ENCODE measurements around the gene RGS16. TPM values are rescaled to one million over a fixed set of nuclear protein-coding genes. Genes with fewer than 3 reads are reported as not detected.

Gene RGS16
- total RNA-seq, 1 experiment from 2014 or later = 6.5 TPM

- no peak overlapping the region for H3K4me2 ChIP-seq (ENCODE audit: low read length)
- no peaks in the 10 kb centered on the region for H3K27me3 ChIP-seq (ENCODE audit: insufficient read depth, low read length)
- no peaks in the 10 kb centered on the region for H4K20me1 ChIP-seq (ENCODE audit: insufficient read depth)
- ChIA-PET CTCF (no interaction called here), POLR2A (no interaction called here), RAD21 (ENCODE audit: low non-redundant PET in 1 of 2, low total read pairs in 2 of 2, uncharacterized antibody in 2 of 2, unreplicated experiment in 2 of 2) (no interaction called here)
- H3K79me2 ChIP-seq (ENCODE audit: insufficient read depth, low read length) = no peaks in the 10 kb centered on the region
- DNase-seq (ENCODE audit: low read depth, low spot score) = no peak
- BruUV-seq (replicated peaks) = no TSS peak
- peaks cover 6 to 18% of the 10 kb centered on the region in 2 experiments; a peak in 3 of 4 replicates for H3K4me1 ChIP-seq (ENCODE audit: control insufficient read depth in 1 of 2, insufficient read depth in 2 of 2, low read length in 2 of 2)
- no peak overlapping the region for H2AFZ ChIP-seq (ENCODE audit: low read depth, low read length, poor library complexity, severe bottlenecking)
- no peak overlapping the region for H3K9ac ChIP-seq (ENCODE audit: low read length)
- no peak overlapping the region for H3K4me3 ChIP-seq (replicated peaks in 1 of 2; ENCODE audit: low read depth in 1 of 2, low read length in 2 of 2)
- H3K36me3 ChIP-seq (ENCODE audit: control insufficient read depth in 1 of 2, insufficient read depth in 2 of 2, low read length in 2 of 2) = no peaks in the 10 kb centered on the region
- no peak overlapping the region for H3K27ac ChIP-seq (ENCODE audit: low read depth, low read length)
- no peaks in the 10 kb centered on the region for H3K9me3 ChIP-seq (ENCODE audit: control insufficient read depth in 1 of 2, insufficient read depth in 1 of 2, low read depth in 1 of 2, low read length in 2 of 2)
- no peak for ATAC-seq
- H3K9me2 ChIP-seq (ENCODE audit: insufficient read depth) = no peaks in the 10 kb centered on the region
- TF ChIP-seq POLR2AphosphoS5 (IDR thresholded peaks at IDR 0.05; ENCODE audit: low read depth, low read length) (no peak), CEBPB (IDR thresholded peaks at IDR 0.05; ENCODE audit: low read depth) (no peak), RAD21 (IDR thresholded peaks at IDR 0.05; ENCODE audit: low read depth) (no peak), FOSL1 (IDR thresholded peaks at IDR 0.05; ENCODE audit: low read depth) (no peak; the same call in 1 of the 2 replicates), ATF3 (IDR thresholded peaks at IDR 0.05) (no peak), EZH2phosphoT487 (IDR thresholded peaks at IDR 0.05; ENCODE audit: borderline replicate concordance) (no peak), REST (IDR thresholded peaks at IDR 0.05; ENCODE audit: low read depth) (no peak), MAX (IDR thresholded peaks at IDR 0.05) (no peak), SRF (IDR thresholded peaks at IDR 0.05; ENCODE audit: low read depth) (no peak), EGR1 (IDR thresholded peaks at IDR 0.05; ENCODE audit: low read depth) (no peak), TCF7L2 (IDR thresholded peaks at IDR 0.05; ENCODE audit: borderline replicate concordance, extremely low read depth, insufficient read depth, insufficient read length) (no peak), ELF1 (IDR thresholded peaks at IDR 0.05; ENCODE audit: borderline replicate concordance, low read depth) (no peak), CBX3 (IDR thresholded peaks at IDR 0.05; ENCODE audit: low read depth) (no peak), ZNF274 (IDR thresholded peaks at IDR 0.05; ENCODE audit: low read depth, low read length) (no peak), ZBTB33 (IDR thresholded peaks at IDR 0.05; ENCODE audit: extremely low read depth, insufficient replicate concordance, low read length) (no peak), EZH2 (IDR thresholded peaks at IDR 0.05) (no peak), YY1 (IDR thresholded peaks at IDR 0.05; ENCODE audit: extremely low read depth, insufficient replicate concordance, low read depth, low read length) (no peak), CTCF (IDR thresholded peaks at IDR 0.05 in 2 of 3, conservative IDR thresholded peaks at IDR 0.05 in 1 of 3; ENCODE audit: borderline replicate concordance in 1 of 3, insufficient read depth in 1 of 3, low read depth in 2 of 3, low read length in 2 of 3) (no peak), SIN3A (IDR thresholded peaks at IDR 0.05; ENCODE audit: low read depth) (no peak), SP1 (IDR thresholded peaks at IDR 0.05; ENCODE audit: low read depth) (no peak)
- intact Hi-C loops (cut with micrococcal nuclease) = no loop called here
These were observed 22.3 kb upstream of the RGS16 start for GRCh38 chr1:182626527-182626926.

All from HCT116 (cell line).